ENCODE results near the gene PJA2.

The PJA2 gene

GRCh38 chr5:109350537-109351270 is 59.1 kb downstream of the PJA2 start:
- DNase-seq (ENCODE audit: low read depth in 2 of 2), result no peak

GRCh38 chr5:109349388-109349787 is 60.4 kb downstream of the PJA2 start:
- DNase-seq (ENCODE audit: low read depth in 2 of 2), result no peak

GRCh38 chr5:109347252-109347888 is 62.4 kb downstream of the PJA2 start:
- DNase-seq (ENCODE audit: low read depth in 2 of 2), result no peak

- DNase-seq (ENCODE audit: low read depth in 2 of 2), result no peak
These were observed 64.1 kb downstream of the PJA2 start for GRCh38 chr5:109345699-109346098.

GRCh38 chr5:109340351-109340750 is 69.4 kb downstream of the PJA2 start:
- DNase-seq (ENCODE audit: low read depth in 2 of 2), result no peak

GRCh38 chr5:109335114-109335513 is 74.7 kb downstream of the PJA2 start:
- DNase-seq (ENCODE audit: low read depth in 2 of 2), result no peak

GRCh38 chr5:109334056-109334455 is 75.7 kb downstream of the PJA2 start:
- DNase-seq (ENCODE audit: low read depth in 2 of 2), result no peak

GRCh38 chr5:109329333-109330237 is 80.2 kb downstream of the PJA2 start:
- DNase-seq (ENCODE audit: low read depth in 2 of 2), result no peak

- DNase-seq (ENCODE audit: low read depth in 2 of 2), result no peak
These were observed 81.1 kb downstream of the PJA2 start for GRCh38 chr5:109328626-109329025.

GRCh38 chr5:109327570-109327969 is 82.2 kb downstream of the PJA2 start:
- DNase-seq (ENCODE audit: low read depth in 2 of 2), result no peak

GRCh38 chr5:109326919-109327318 is 82.9 kb downstream of the PJA2 start:
- DNase-seq (ENCODE audit: low read depth in 2 of 2), result no peak

GRCh38 chr5:109325456-109325855 is 84.3 kb downstream of the PJA2 start:
- DNase-seq (ENCODE audit: low read depth in 2 of 2), result no peak

- DNase-seq (ENCODE audit: low read depth in 2 of 2), result no peak
These were observed 84.8 kb downstream of the PJA2 start for GRCh38 chr5:109324931-109325330.

- no peak for DNase-seq (ENCODE audit: low read depth in 2 of 2)
These were observed 85.4 kb downstream of the PJA2 start for GRCh38 chr5:109324351-109324750.

GRCh38 chr5:109322694-109323093 is 87.1 kb downstream of the PJA2 start:
- no peak for DNase-seq (ENCODE audit: low read depth in 2 of 2)

GRCh38 chr5:109319351-109319750 is 90.4 kb downstream of the PJA2 start:
- DNase-seq (ENCODE audit: low read depth in 2 of 2), result no peak

- DNase-seq (ENCODE audit: low read depth in 2 of 2), result no peak
These were observed 91.2 kb downstream of the PJA2 start for GRCh38 chr5:109318455-109319108.

- DNase-seq (ENCODE audit: low read depth in 2 of 2), result no peak
These were observed 93.1 kb downstream of the PJA2 start for GRCh38 chr5:109316634-109317033.

GRCh38 chr5:109315245-109315644 is 94.5 kb downstream of the PJA2 start:
- no peak for DNase-seq (ENCODE audit: low read depth in 2 of 2)

GRCh38 chr5:109313127-109313526 is 96.6 kb downstream of the PJA2 start:
- no peak for DNase-seq (ENCODE audit: low read depth in 2 of 2)

GRCh38 chr5:109312695-109313094 is 97.1 kb downstream of the PJA2 start:
- no peak for DNase-seq (ENCODE audit: low read depth in 2 of 2)

GRCh38 chr5:109310315-109310714 is 99.5 kb downstream of the PJA2 start:
- no peak for DNase-seq (ENCODE audit: low read depth in 2 of 2)
